CD4-positive, alpha-beta T cell treated with Interleukin-15 for 1 hour (primary cell): ENCODE data around the gene RNF141.

Experiments
- DNase-seq: peaks from one replicate; pipeline ENCODE4 v3.0.0-alpha.2; 2020

The RNF141 gene

GRCh38 chr11:10478574-10479550 is 62.1 kb downstream of the RNF141 start:
- no peak for DNase-seq

- no peak for DNase-seq
Observed at GRCh38 chr11:10478066-10478465, 62.9 kb downstream of the RNF141 start.

- DNase-seq: no peak
Observed at GRCh38 chr11:10477690-10478046, 63.3 kb downstream of the RNF141 start.

GRCh38 chr11:10476927-10477689 is 63.9 kb downstream of the RNF141 start:
- no peak for DNase-seq

GRCh38 chr11:10476342-10476741 is 64.6 kb downstream of the RNF141 start:
- DNase-seq: no peak

GRCh38 chr11:10474551-10474950 is 66.4 kb downstream of the RNF141 start:
- no peak for DNase-seq

- DNase-seq: no peak
Observed at GRCh38 chr11:10473371-10473770, 67.6 kb downstream of the RNF141 start.

GRCh38 chr11:10462746-10463300 is 78.2 kb downstream of the RNF141 start:
- DNase-seq: no peak
